Pancreas (tissue), 10 donors: ENCODE measurements around the gene CAB39L. TPM values are rescaled to one million over a fixed set of nuclear protein-coding genes. Genes with fewer than 3 reads are reported as not detected.

Experiments
- ATAC-seq, 4 donors: fragments of 200-7000 bp; cut with Tn5 transposase; one replicate each; pipeline versions ENCODE4 v1.8.0 to v1.9.1; 2020; ENCODE audit warnings: mild to moderate bottlenecking in 4 of 4, moderate library complexity in 4 of 4
- DNase-seq, 6 donors: peaks; one replicate each; pipeline ENCODE4 v3.0.0-alpha.2; 2020
- FAIRE-seq: peaks from 2 replicates; lab custom pipeline; 2012; peaks lifted over from hg19 to GRCh38; lab: Jason Lieb, UNC
- H3K27ac ChIP-seq, 4 donors: fragments of 200-600 bp; sonication (generic); 1 replicate in 3 of 4; 2 replicates in 1 of 4; pipeline versions ENCODE4 v1.5.0 to v1.8.0; 2020
- H3K27me3 ChIP-seq, 4 donors: fragments of 200-600 bp; one replicate each; pipeline ENCODE4 v1.8.0; 2021
- H3K36me3 ChIP-seq, 3 donors: fragments of 200-600 bp; sonication (generic) in 1 of 3; one replicate each; pipeline versions ENCODE4 v1.5.0 to v1.8.0; 2020 to 2021
- H3K4me1 ChIP-seq, 3 donors: fragments of 200-600 bp; one replicate each; pipeline ENCODE4 v1.8.0; 2021
- H3K4me3 ChIP-seq, 4 donors: fragments of 200-600 bp; sonication (generic) in 2 of 4; one replicate each; pipeline versions ENCODE4 v1.5.0 to v1.8.0; 2020 to 2021
- H3K9me3 ChIP-seq, 4 donors: fragments of 200-600 bp; one replicate each; pipeline ENCODE4 v1.8.0; 2021
- CTCF ChIP-seq, 4 donors: fragments of 200-600 bp; sonication (generic) in 3 of 4; IDR thresholded peaks; one replicate each; pipeline versions ENCODE4 v1.5.0 to v1.8.0; 2021; ENCODE audit warnings: antibody characterized with exemption in 4 of 4
- WGBS, 2 donors: extraction: QIAGEN DNeasy Blood & Tissue Kit; methylation state at CpG; one replicate each; pipeline ENCODE4 v1.1.7; 2013; 5-methylcytosine and 5-hydroxymethylcytosine counted together
- intact Hi-C, 3 donors: fragments of 100-400 bp; cut with DNase I; formaldehyde crosslinking; loops; one replicate each; pipeline versions ENCODE4 v1.11.1 to v1.14.2; 2022
- polyA plus RNA-seq, 2 donors: library from polyadenylated mRNA; stranded (reverse); fragments of 200-250 nt; gene quantifications; one replicate each; pipeline ENCODE4 v1.2.3, GENCODE V29; 2013
- total RNA-seq, 6 donors: library from RNA; stranded (reverse); fragmentation: NEBNext Ultra II Directional in 4 of 6; extraction: Animal tissue kit (Norgen Biotek cat#: 25700) in 4 of 6; gene quantifications; one replicate each; pipeline versions ENCODE4 v1.2.1 to v1.2.4, GENCODE V29; 2021 to 2023
- donor health status: healthy with polysubstance abuse.
- donor health status: DM: no; HTN: no; CAD: no; lungs with moderate emphysema.
- donor health status: DM: no; HTN: no; CAD: no.
- donor health status: control.
- donor health status: control.
- donor health status: Bipolar disorder and iron deficiency.
- donor health status: DM: yes; HTN: yes; CAD: no.
- donor health status: DM: no; HTN: no; CAD: no.
- donor health status: DM: no; HTN: no; CAD: no.
- donor health status: DM: yes; HTN: yes; CAD: no.

Gene CAB39L
- total and polyA plus RNA-seq, 8 donors: 2.7 to 8.4 (median 5.0) TPM

GRCh38 chr13:49302817-49303216, 141.0 kb downstream of the CAB39L start:
- no peaks in the 10 kb centered on the region for H3K27me3 ChIP-seq
- FAIRE-seq: no peak
- H3K27ac ChIP-seq: no peak overlapping the region
- no peak for TF ChIP-seq CTCF (IDR thresholded peaks at IDR 0.05)
- intact Hi-C loops: loop anchor here in 1 of 3 donors (5.0 kb wide), 2 partner anchors 134 to 304 kb away; no protein-coding TSS in a partner anchor
- no peaks in the 10 kb centered on the region for H3K36me3 ChIP-seq
- DNase-seq: peak in 1 of 6 donors; percentile 64
- H3K4me3 ChIP-seq: no peak overlapping the region
- H3K9me3 ChIP-seq: no peaks in the 10 kb centered on the region
- peaks cover 0 to 26% (median 5%) of the 10 kb centered on the region in 3 donors for H3K4me1 ChIP-seq
- WGBS, 2 donors: 62 to 69% methylated on average over 8 to 9 of the region's 9 CpGs
- ATAC-seq: peak in 2 of 4 donors; percentile 6

- WGBS, 2 donors: 81 to 88% methylated on average over 7 of the region's 7 CpGs
- no peaks in the 10 kb centered on the region for H3K27me3 ChIP-seq
- no peak for TF ChIP-seq CTCF (IDR thresholded peaks at IDR 0.05)
- intact Hi-C loops: loop anchor here in 1 of 3 donors (5.0 kb wide), 2 partner anchors 135 to 305 kb away; no protein-coding TSS in a partner anchor
- ATAC-seq (no peak), DNase-seq (no peak), FAIRE-seq (no peak)
- peaks cover 0 to 21% (median 0%) of the 10 kb centered on the region in 3 donors for H3K4me1 ChIP-seq
- H3K4me3 ChIP-seq: no peak overlapping the region
- H3K36me3 ChIP-seq: no peaks in the 10 kb centered on the region
- no peak overlapping the region for H3K27ac ChIP-seq
- H3K9me3 ChIP-seq: no peaks in the 10 kb centered on the region
Measured at GRCh38 chr13:49302222-49302621, 141.6 kb downstream of the CAB39L start.

- Histone ChIP-seq H3K9me3 (no peaks in the 10 kb centered on the region), H3K4me3 (peak overlapping the region in 2 of 4 donors; percentile 12 to 20), H3K36me3 (no peaks in the 10 kb centered on the region), H3K27me3 (no peaks in the 10 kb centered on the region), H3K27ac (no peak overlapping the region), H3K4me1 (peaks cover 0 to 21% (median 0%) of the 10 kb centered on the region in 3 donors)
- FAIRE-seq: peak; percentile 53
- TF ChIP-seq CTCF (IDR thresholded peaks at IDR 0.05): peak; percentile 61 to 87 (median 78)
- WGBS, 2 donors: 28 to 31% methylated on average over 20 of the region's 20 CpGs
- DNase-seq: peak in 3 of 6 donors; percentile 53 to 64 (median 63)
- intact Hi-C loops: loop anchor here in 1 of 3 donors (5.0 kb wide), 2 partner anchors 136 to 306 kb away; no protein-coding TSS in a partner anchor
- peak; percentile 82 to 91 (median 87) for ATAC-seq
Measured at GRCh38 chr13:49300739-49301589, 142.9 kb downstream of the CAB39L start.

GRCh38 chr13:49300276-49300675, 143.6 kb downstream of the CAB39L start:
- peaks cover 0 to 21% (median 0%) of the 10 kb centered on the region in 3 donors for H3K4me1 ChIP-seq
- WGBS, 2 donors: 52 to 64% methylated on average over 5 of the region's 5 CpGs
- FAIRE-seq: no peak

More at GRCh38 chr13:49300276-49300675, 143.6 kb downstream of the CAB39L start:
- no peak for TF ChIP-seq CTCF (IDR thresholded peaks at IDR 0.05)
- intact Hi-C loops: loop anchor here in 1 of 3 donors (5.0 kb wide), 2 partner anchors 137 to 307 kb away; no protein-coding TSS in a partner anchor
- H3K4me3 ChIP-seq: no peak overlapping the region
- ATAC-seq (no peak), DNase-seq (no peak)
- H3K27me3 ChIP-seq: no peaks in the 10 kb centered on the region
- no peaks in the 10 kb centered on the region for H3K36me3 ChIP-seq
- H3K9me3 ChIP-seq: no peaks in the 10 kb centered on the region
- no peak overlapping the region for H3K27ac ChIP-seq
